ENCODE data around the gene DNASE1L3. TPM values are rescaled to one million over a fixed set of nuclear protein-coding genes. Genes with fewer than 3 reads are reported as not detected.
"Not testable (repeated sequence)": the region's sequence is repeated elsewhere in the genome, so short reads cannot be mapped to it uniquely, and the experiment has no call there.

The DNASE1L3 gene
- total RNA-seq, 1 donor from 2014 or later = 125 TPM

DNA sequence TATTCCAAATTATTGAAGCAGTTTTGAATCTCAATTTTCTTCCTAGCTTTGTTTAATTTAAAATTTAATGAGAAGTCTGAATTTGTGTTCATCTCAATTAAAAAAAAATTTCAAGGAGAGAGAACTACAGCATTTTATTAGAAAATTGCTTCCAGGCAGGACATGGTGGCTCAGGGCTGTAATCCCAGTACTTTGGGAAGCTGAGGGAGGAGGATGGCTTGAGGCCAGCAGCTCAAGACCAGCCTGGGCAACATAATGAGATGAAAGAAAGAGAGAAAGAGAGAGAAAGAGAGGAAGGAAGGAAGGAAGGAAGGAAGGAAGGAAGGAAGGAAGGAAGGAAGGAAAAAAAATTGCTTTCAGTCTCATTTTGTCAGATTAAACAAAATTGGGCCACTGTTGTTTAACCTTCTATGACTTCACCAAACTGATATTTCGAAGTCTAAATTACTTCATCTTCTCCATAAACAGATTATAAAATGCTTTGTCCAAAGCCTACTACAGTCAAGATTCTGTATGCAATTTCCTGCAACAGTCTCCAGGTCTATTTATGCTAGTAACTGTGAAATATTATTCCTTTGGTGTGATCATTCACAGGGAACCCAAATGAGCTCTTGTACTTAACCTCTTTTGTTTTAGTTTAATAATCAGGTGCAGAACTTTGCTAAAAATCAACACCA is 20.2 kb upstream of the DNASE1L3 start:
- no peak for DNase-seq
- Histone ChIP-seq H3K36me3 (no peaks in the 10 kb centered on the region), H3K27me3 (no peaks in the 10 kb centered on the region), H3K4me3 (no peak overlapping the region), H3K4me1 (no peaks in the 10 kb centered on the region), H3K9me3 (no peaks in the 10 kb centered on the region), H3K27ac (no peak overlapping the region)
- intact Hi-C loops (cut with DNase I) = no loop called here
- TF ChIP-seq CTCF (IDR thresholded peaks at IDR 0.05) = no peak
- ATAC-seq = no peak

DNA sequence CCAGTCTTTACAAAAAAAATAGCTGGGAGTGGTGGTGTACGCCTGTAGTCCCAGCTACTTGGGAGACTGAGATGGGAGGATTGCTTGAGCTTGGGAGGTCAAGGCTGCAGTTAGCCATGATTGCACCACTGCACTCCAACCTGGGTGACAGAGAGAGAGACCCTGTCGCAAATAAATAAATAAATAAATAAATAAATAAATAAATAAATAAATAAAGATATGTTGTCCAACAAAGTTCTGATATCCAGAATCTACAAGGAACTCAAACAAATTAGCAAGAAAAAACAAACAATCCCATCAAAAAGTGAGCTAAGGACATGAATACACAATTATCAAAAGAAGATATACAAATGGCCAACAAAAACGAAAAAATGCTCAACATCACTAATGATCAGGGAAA is 17.2 kb upstream of the DNASE1L3 start:
- intact Hi-C loops (cut with DNase I); H3K36me3 ChIP-seq; H3K9me3 ChIP-seq; H3K27ac ChIP-seq; H3K4me3 ChIP-seq; DNase-seq; H3K27me3 ChIP-seq; H3K4me1 ChIP-seq; ATAC-seq: not testable (repeated sequence)

DNA sequence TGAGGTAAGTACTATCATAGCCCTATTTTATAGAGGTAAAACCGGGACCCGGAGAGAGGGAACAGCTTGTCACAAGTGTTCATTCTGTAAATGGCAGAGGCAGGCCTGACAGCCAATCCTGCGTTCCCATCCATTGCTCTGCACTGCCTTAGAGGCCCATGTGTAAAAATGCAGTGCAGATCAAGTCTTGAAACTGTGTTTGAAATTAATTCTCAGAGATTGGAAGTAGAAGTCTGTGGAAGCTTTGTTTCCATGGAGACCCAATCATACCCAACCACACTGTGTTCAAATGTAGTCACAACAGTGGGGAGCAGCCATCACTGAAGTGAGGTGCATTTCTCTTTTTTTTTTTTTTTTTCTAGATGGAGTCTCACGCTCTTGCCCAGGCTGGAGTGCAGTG is 13.1 kb upstream of the DNASE1L3 start:
- Histone ChIP-seq H3K27ac (no peak overlapping the region), H3K36me3 (no peaks in the 10 kb centered on the region), H3K27me3 (no peaks in the 10 kb centered on the region), H3K9me3 (no peaks in the 10 kb centered on the region), H3K4me3 (no peak overlapping the region), H3K4me1 (no peaks in the 10 kb centered on the region)
- ATAC-seq (no peak), DNase-seq (no peak)
- TF ChIP-seq CTCF (IDR thresholded peaks at IDR 0.05) = no peak
- intact Hi-C loops (cut with DNase I) = no loop called here

DNA sequence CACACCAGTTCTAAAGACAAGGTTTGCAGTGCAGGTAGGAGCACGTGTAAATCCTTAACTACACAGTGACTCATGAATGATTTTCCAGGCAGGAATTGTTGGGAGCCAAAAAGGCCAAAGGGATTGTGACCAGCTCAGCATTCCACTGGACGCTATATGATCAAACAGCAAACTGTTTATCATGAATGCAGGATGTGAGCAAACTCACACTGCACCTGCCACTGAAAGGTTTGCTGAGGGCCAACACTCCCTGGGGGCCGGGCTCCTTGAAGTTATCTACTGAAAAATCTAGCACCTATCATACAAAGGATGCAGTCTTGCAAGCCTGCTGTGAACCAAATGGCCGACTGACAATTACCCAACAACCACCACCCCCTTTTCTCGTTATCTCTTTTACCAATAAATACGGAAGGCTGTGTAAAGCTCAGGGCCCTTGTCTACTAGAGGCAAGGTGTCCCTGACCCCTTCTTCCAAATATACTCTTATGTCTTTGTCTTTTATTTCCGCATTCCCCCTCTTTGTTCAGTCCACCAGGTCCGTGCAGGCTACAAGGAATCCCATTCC is 11.5 kb upstream of the DNASE1L3 start:
- Histone ChIP-seq H3K9me3 (no peaks in the 10 kb centered on the region), H3K36me3 (no peaks in the 10 kb centered on the region), H3K4me1 (peaks cover 8% of the 10 kb centered on the region), H3K27me3 (no peaks in the 10 kb centered on the region), H3K27ac (no peak overlapping the region), H3K4me3 (no peak overlapping the region)
- ATAC-seq (no peak), DNase-seq (no peak)
- intact Hi-C loops (cut with DNase I) = no loop called here
- no peak for TF ChIP-seq CTCF (IDR thresholded peaks at IDR 0.05)

DNA sequence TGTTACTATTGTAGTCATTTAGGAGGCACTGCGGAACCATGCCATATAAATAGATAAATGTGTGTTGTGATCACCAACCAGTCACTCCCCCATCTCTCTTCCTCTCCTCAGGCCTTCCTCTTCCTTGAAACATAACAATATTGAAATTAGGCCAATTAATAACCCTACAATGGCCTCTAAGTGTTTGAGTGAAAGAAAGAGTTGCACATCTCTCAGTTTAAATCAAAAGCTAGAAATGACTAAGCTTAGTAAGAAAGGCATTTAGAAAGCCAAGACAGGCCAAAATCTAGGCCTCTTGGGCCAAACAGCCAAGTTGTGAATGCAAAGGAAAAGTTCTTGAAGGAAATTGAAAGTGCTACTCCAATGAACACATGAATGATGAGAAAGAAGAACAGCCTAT is 8.1 kb upstream of the DNASE1L3 start:
- Histone ChIP-seq H3K27me3 (no peaks in the 10 kb centered on the region), H3K4me1 (peaks cover 28% of the 10 kb centered on the region), H3K27ac (no peak overlapping the region), H3K9me3 (no peaks in the 10 kb centered on the region), H3K36me3 (no peaks in the 10 kb centered on the region), H3K4me3 (no peak overlapping the region)
- ATAC-seq (no peak), DNase-seq (no peak)
- TF ChIP-seq CTCF (IDR thresholded peaks at IDR 0.05) = no peak
- intact Hi-C loops (cut with DNase I) = no loop called here

GRCh38 chr3:58217209-58217811 is 6.5 kb upstream of the DNASE1L3 start:
- Histone ChIP-seq H3K9me3 (no peaks in the 10 kb centered on the region), H3K27ac (peak overlapping the region; percentile 2), H3K4me3 (no peak overlapping the region), H3K36me3 (no peaks in the 10 kb centered on the region), H3K4me1 (peaks cover 28% of the 10 kb centered on the region), H3K27me3 (no peaks in the 10 kb centered on the region)
- ATAC-seq (peak; percentile 92), DNase-seq (peak; percentile 83)
- peak; percentile 74 for TF ChIP-seq CTCF (IDR thresholded peaks at IDR 0.05)
- intact Hi-C loops (cut with DNase I) = no loop called here
